Measurements from ENCODE around the gene C4orf33.
"Not testable (repeated sequence)": the region's sequence is repeated elsewhere in the genome, so short reads cannot be mapped to it uniquely, and the experiment has no call there.

Gene C4orf33, protein sequence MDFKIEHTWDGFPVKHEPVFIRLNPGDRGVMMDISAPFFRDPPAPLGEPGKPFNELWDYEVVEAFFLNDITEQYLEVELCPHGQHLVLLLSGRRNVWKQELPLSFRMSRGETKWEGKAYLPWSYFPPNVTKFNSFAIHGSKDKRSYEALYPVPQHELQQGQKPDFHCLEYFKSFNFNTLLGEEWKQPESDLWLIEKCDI

DNA sequence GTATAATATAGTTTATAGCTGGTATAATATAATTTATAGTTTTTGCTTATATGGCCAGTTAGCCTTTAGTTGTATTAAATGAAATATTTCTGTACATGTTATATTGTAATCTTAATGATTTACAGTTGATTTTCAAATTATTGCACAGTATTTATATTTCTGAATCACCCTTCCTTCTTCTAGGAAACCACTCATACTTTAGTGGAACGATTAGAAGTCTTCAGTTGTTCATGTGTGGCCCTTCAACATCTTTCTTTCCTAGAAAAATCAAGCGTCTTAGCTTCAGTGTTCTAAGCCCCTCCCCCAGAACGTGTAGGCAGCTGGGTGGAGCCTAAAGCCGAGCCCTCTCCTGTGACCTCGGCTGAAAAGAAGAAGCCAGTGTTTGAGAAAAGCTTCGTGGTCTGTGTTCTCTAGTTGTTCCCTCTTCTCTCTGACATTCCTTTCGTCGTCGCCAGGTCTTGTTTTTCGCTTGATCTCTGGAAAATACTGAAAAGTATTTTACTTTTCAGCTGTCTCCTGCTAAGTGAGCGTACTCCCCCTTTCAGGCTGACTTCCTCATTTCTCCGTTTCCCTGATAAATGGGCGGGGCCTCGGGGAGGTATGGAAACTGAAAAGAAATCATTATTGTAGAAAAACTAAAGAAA, at the start of gene C4orf33:
Gene C4orf33, plus strand, starts transcription at position 342 of the 644 bp plus-strand sequence. CDS start 6,459 bp downstream, outside the sequence.
- DNase-seq, result no peak

DNA sequence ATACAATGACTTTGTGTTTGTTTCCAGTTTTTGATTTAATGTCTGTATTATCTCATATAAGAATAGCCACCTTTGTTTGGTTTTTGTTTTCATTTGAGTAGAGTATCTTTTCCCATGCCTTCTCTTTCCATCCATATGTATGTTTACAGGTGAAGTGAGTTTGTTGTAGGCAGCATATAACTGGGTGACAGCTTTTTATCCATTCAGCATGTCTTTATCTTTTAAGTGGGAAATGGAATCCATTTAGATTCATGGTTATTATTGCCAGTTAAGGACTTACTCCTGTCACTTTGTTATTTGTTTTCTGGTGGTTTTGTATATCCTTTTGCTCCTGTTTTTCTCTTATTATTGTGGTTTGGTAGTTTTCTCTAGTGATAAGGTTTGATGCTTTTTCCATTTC, 36.9 kb upstream of the C4orf33 start:
- DNase-seq, result no peak

DNA sequence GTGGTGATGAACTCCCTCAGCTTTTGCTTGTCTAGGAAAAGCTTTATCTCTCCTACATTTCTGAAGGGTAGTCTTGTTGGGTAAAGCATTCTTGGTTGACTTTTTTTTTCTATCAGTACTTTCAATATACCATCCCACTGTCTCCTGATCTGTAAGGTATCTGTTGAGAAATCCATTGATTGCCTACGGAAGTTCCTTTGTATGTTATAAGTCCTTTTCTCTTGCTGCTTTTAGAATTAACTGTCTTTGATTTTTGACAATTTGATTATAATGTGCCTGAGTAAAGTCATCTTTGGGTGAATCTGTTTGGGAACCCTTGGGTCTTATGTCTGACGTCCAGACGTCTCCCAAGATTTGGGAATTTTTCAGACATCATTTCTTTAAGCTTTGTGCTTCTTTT, 33.4 kb upstream of the C4orf33 start:
- DNase-seq, result no peak

DNA sequence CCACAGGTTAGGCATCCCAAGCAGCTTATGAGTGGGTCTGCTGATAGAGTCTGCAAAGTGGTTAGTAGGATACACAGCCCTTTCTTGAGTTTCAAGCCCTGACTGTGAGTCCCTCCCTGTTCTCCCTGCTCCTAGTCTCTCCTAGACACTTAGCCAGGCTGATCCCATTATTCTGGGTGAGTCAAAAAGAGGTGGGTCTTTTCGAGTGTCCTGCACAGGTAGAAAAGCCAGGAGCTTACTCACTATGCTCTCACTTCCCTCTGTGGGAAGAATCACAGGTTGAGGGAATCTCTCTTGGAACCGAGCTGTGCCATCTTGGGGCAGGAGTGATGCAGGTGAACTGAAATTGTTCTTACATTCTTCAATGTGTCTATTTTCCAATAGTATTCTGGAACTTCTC, 32.3 kb upstream of the C4orf33 start:
- DNase-seq, result no peak

DNA sequence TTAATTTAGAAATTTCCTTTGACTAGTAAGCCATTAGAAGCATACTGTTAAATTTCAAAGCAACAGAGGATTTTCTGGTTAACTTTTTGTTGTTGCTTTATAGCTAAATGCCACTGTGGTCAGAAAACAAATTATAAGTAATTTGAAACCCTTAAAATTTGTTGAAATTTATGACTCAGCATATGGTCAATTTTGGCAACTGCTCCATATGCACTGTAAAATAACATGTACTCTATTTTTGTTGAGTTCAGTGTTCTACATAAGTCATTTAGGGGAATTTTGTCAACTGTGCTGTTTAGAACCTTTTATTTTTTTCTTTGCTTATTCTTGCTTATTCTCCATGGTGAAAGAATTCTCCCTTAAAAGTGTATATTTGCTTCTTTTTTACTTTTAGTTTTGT, 31.2 kb upstream of the C4orf33 start:
- DNase-seq, result no peak

DNA sequence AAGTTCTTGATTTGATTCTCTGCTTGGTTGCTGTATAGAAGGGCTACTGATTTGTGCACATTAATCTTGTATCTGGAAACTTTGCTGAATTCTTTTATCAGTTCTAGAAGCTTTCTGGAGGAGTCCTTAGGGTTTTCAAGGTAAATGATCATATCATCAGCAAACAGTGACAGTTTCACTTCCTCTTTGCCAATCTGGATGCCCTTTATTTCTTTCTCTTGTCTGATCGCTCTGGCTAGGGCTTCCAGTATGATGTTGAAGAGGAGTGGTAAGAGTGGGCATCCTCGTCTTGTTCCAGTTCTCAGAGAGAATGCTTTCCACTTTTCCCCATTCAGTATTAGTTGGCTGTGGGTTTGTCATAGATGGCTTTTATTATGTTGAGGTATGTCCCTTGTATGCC, 26.4 kb upstream of the C4orf33 start:
- not testable (repeated sequence) for DNase-seq

DNA sequence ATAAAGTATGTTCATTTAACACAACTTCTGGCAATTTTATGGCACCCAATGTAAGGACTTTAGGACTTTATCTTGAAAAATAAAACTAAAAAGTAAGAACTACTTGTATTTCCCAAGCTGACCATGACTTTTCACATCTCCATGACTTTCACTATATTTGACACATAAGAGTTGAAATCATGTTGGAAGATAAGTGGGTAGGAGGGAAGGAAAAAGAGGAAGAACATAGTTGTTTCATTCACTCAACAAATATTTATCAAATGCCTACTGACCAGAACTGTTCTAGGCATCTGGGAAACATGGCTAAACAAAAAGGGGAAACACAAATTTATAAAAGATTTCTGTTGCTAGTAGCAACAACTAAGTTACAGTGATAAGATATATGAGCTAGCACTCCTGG, 18.6 kb upstream of the C4orf33 start:
- DNase-seq, result no peak

DNA sequence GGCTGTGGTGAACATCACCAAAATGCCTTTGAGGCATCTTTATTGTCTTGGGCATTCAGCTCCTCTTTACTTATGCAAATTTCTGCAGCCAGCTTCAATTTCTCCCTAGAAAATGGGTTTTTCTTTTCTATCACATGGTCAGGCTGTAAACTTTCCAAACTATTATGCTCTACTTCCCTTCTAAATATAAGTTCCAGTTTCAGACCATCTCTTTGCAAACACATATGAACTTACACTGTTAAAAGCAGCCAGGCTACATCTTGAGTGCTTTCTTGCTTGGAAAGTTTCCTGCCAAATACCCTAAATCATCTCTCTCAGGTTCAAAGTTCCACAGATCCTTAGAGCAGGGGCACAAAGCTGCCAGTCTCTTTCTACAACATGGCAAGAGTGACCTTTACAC, 15.8 kb upstream of the C4orf33 start:
- no peak for DNase-seq

DNA sequence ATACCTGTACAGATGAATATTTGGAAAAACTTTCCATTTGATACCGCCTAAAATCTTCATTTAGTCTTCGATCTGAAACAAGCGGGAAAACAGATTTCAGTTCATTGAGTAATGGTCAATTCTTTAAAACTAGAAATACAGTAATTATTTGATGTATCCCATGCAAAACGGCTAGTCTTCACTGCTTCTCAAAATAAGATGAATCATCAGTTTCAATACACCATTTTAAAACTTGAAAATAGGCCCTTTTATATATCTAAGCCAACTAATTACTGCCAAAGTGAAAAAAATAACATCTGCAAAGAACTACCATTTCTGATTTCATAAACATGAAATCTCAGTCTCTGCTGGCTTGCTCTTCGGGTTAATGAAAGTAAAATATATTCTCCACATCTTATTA, 13.7 kb upstream of the C4orf33 start:
- no peak for DNase-seq

DNA sequence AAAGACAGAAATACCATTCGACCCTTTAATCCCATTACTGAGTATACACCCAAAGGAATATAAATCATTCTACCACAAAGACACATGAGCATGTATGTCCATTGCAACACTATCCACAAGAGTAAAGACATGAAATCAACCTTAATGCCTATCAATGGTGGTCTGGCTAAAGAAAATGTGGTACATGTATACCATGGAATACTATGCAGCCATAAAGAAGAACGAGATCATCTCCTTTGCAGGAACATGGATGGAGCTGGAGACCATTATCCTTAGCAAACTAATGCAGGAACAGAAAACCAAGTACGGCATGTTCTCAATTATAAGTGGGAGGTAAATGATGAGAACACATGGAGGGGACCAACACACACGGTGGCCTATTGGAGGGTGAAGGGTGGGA, 10.5 kb upstream of the C4orf33 start:
- no peak for DNase-seq

DNA sequence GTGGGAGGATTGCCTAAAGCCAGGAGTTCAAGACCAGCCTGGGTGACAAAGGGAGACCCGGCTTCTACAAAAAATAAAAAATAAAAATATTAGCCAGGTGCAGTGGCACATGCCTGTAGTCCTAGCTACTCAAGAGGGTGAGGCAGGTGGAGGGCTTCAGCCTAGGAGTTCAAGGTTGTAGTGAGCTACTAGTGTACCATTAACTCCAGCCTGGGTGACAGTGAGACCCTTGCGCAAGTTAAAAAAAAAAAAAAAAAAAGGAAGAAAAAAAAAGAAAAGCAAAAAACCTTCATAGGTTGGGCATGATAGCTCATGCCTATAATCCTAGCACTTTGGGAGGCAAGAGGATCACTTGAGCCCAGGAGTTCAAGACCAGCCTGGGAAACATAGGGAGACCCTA, 8.4 kb upstream of the C4orf33 start:
- no peak for DNase-seq

DNA sequence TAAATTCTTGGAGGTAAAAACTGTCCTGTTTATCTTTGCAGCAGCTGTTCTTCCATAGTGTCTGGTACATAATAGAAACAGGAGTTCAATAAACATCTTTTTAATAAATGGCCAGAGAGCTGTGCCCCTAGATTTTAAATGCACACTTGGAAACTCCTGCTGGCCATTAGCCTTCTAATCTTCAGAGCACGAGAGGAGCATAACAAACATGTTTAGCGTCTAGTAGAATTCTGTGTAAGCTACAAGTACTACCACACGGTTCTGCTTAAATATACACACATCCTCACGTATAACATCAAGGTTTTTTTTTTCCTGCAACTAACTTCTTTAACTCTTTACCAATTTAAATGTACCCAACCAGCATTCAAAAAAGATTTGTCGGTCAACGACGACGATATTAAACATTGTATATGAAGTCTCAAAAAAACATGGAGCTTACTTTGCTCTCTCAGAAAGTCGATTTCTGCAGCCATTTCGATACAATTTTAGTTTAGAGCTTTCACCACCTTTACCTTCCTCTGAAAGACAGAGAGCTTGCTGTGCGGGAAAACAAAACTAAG, 3.2 kb upstream of the C4orf33 start:
- DNase-seq, result no peak

DNA sequence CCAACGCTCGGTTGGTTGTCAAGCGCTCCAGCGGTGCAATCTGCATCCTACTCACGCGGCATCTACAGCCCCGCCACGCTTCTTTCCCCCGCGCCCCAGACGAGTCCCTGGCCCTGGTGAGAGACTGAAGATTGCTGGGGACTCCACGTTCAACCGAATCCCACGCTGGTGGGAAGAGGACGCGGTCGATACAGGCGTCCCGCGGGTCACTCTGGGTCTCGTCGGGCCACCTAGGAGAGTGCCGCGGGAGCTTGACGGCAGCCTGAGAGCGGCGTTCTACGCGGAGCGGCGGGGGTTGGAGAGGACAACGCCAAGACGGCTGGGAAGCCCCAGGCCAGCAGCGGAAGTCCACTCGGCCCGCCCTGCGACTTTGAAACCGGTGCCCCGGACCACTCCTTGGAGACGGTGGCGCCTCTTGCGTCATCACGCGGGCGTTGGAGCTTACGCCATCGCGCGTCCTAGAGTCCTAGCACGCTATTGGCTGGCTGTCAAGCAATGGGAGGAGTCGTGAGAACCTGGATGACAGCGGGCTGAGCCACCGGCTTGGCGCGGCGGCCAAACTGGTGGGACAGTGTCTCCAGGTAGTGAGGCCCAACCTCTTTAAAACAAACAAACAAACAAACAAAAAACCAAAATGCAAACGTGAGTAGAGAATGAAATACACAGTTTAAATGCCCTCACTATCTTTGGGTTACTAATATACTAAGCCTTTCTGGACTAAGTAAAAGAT, 2.6 kb upstream of the C4orf33 start, which contains the start of gene SCLT1:
Gene SCLT1, minus strand, starts transcription at position 349 of the 730 bp plus-strand sequence. CDS start 436 bp downstream, outside the sequence.
- DNase-seq, result peak; percentile 87

DNA sequence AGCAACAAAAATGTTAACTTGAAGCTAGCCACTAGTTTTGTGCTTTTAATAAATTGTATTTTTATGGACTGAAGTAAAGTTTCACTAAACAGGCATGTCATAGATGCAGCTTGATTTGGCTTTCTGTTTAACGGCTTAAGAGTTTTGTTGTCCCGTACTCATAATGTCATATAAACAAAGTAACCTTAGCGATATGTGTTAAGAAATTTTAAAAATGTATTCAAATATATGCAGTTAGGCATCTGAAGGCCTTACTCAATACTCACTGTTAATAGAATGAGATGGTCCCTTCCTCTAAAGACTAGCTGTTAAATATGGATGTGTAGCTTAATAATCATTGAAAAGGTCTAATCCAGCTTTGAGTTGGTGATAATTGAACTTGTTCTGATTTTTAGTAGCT, 1.6 kb upstream of the C4orf33 start:
- no peak for DNase-seq

DNA sequence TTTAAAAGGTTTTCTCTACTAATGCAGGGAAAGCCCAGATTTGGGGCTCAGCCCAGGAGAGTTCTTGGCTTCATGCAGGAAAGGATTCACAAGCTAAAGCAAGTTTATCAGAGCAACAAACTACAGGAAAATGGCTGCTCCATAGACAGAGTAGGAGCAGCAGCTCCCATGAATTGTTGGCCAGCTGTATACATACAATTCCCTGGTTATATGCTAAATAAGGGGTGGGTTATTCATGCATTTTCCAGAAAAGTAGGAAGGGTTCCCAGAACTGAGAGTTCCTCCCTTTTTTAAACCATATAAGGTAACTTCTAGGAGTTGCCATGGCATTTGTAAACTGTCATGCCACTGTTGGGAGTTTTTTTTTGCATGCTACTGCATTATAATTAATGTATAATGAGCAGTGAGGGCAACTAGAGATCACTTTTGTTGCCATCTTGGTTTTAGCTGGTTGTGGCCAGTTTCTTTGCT, 2.6 kb downstream of the C4orf33 start:
- DNase-seq, result no peak

DNA sequence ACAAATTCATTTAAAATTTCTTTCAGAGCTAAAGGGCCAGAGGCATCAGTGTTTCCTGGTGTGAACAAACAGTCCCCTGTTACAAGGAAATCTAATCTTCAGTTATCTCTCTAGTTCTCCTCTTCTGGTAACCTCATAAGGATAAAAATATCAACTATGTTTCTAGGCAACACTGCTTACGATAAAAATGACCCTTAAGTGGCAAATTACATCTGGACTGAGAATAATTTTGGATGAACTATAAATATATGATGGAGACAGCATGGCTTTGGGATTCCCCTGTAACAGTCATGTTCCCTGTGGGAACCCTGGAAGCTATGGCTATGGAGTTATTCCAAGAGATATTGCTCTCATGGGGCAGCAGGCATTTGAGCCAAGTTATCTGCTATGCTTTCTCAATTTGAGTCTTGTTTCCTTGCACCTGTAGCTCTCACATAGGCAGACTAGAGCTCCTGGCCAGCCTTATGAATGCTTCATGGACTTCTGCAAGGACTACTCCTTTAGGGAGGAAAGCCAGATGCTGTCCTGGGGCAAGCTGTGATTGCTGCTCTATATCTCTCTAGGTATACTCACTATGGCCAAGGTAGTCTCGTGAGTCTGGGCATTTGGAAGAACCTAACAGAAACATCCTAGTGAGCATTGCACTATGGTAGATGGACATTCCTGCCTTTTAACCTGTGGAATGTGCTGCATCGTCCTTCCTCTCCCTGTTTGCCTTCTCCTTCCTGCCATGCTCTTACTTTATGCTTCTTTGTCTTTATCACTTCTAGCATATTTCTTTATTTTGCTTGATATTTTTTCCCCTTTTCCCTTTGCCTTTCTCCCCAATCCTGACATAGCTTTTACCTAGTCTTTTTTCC, 14.2 kb downstream of the C4orf33 start:
- no peak for DNase-seq

DNA sequence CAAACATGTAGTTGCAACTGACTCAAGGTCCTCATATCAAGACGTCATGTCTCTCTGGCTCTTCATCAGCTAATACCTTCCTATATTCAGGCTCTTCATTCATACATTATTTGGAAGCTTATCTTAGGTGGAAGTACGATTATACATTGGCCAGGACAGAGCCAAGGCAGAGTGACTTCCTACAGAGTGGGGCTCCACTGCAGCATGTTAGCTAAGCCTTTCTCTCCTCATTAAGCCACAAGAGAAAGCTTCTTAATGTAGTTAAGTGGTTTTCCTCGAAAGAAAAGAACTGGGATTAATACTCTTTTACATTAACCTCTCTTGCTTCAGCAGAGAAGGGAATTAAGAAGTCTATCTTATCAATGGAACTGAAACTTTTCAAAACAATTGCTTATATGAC, 15.0 kb downstream of the C4orf33 start:
- DNase-seq, result no peak

DNA sequence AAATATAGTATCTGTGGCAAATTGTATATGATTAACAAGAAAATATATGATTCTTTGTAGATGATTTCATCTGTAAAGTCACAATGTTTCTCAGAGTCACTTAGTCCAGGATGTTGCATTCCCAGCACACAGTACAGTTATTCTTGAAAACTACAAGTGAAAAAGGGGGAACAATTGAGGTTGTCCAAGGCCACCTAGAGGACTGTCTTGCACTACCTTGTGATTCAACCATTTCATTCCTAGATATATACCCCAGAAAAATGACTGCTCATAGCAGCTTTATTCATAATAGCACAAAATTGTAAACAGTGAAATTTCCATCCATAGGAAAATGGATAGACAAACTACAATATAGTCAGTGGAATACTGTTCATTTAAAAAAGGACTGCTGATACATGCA, 16.0 kb downstream of the C4orf33 start:
- DNase-seq, result no peak

DNA sequence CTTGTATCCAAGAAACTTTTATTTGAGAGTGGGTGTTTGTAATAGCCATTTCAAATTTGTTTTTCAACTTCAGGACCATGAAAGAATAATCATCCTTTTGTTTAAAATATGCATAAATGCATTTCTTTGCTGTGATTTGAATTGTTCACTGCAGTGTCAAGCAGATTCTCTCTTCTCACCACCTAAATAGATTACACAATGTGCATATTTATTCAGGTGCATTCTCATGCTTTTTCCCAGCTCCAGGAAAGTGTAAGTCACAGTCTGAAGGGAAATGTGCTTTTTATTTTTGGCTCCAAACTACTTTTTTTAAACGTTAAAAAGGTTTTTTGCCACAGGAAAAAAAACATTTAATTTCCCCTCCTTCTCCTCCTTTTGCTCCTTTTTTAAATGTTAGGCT, 17.5 kb downstream of the C4orf33 start:
- no peak for DNase-seq

DNA sequence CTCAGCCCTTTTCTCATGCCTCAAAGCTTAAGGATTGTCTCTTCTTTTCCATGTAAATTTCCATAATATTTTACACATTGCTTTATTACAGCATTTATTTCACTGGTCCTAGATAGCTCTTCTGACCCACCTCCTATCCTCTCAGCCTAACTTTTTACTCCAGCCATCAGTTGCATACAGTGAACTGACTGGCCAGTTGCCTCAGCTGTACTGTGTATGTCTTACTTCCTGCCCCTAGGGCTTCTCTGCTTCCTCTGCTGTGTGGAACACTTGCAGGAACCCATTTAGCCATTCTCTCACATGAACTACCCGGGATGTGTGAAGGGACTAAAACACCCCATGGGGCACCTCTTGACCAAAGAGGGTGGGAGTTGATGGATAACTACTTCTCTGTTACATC, 18.0 kb downstream of the C4orf33 start:
- no peak for DNase-seq

DNA sequence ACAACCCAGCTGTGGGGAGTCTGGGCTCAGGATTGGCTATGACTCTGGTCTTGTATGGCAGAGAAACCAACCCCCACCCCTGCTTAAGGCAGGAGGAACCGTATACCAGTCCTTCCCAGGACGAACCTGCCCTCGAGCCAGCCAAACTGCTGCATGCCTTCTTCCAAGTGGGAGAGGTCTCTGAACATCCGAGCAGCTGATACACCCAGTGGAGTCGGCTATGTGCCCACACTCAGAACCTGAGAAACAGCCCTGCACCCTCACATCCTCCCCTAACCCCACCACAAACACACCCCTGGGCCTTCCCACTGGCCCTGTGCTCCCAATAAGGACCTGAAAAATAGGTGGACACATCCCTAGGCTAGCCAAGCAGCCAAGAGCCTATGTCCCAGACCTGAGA, 21.8 kb downstream of the C4orf33 start:
- DNase-seq, result no peak

DNA sequence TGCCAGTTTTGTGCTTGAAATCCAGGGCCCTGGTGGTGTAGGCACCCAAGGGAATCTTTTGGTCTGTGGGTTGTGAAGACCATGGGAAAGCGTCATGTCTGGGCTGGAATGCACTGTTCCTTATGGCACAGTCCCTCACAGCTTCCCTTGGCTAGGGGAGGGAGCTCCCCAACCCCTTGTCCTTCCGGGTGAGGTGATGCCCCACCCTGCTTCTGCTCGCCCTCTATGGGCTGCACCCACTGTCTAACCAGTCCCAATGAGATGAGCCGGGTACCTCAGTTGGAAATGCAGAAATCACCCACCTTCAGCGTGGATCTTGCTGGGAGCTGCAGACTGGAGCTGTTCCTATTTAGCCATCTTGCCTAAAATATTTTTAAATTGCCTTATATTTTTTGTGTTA, 30.7 kb downstream of the C4orf33 start:
- DNase-seq, result not testable (repeated sequence)

DNA sequence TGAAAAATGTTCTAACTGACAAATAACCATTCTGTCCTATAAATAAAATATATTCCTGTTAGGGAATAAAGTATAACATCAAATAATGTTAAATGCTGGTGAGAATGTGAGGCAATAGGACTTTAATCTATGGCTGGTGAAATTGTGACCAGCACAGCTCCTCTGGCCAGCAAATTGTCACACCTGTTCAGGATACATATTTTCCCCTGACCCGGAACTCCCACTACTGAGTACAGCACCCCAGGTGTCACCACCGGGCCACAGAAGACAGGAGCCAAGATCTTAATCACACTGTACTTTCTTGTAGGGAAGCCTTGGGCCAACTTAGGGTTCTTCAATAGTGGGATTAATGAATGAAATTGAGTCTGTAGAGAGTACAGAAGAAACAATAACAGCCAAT, 33.2 kb downstream of the C4orf33 start:
- no peak for DNase-seq
